ENCODE data around the gene UTP14C. TPM values are rescaled to one million over a fixed set of nuclear protein-coding genes. Genes with fewer than 3 reads are reported as not detected.

UTP14C gene
- total and polyA plus RNA-seq, 2 donors (not counting 3 experiments of a cell fraction or from before 2014, with no cell fraction given) = 4.1 to 10.9 TPM

- no peak for FAIRE-seq
- no peak for TF ChIP-seq JUN (IDR thresholded peaks at IDR 0.05; ENCODE audit: borderline replicate concordance, insufficient read depth, insufficient read length, low read depth)
- BruUV-seq (replicated peaks) = no TSS peak
- Histone ChIP-seq H3K4me2 (ENCODE audit: insufficient read depth, low read length) (no peak overlapping the region), H3K27ac (ENCODE audit: insufficient read depth, low read depth, low read length) (no peak overlapping the region), H4K20me1 (replicated peaks; ENCODE audit: control insufficient read depth, extremely low read depth, insufficient read depth, low read length) (no peaks in the 10 kb centered on the region), H3K27me3 (ENCODE audit: control insufficient read depth in 2 of 2, insufficient read depth in 2 of 2, low read length in 2 of 2) (no peaks in the 10 kb centered on the region), H3K79me2 (ENCODE audit: control insufficient read depth, insufficient read depth, low read length) (peaks cover 2% of the 10 kb centered on the region), H3K4me3 (replicated peaks in 1 of 3; ENCODE audit: insufficient read depth in 1 of 3, low read depth in 1 of 3, low read length in 3 of 3) (no peak overlapping the region), H2AFZ (ENCODE audit: low read depth, low read length) (no peak overlapping the region), H3K36me3 (ENCODE audit: control insufficient read depth in 2 of 2, extremely low read depth in 1 of 2, insufficient read depth in 2 of 2, low read length in 2 of 2) (peaks cover 7 to 13% of the 10 kb centered on the region in 2 experiments), H3K9me1 (replicated peaks; ENCODE audit: control insufficient read depth, extremely low read depth, insufficient read depth, low read length) (no peaks in the 10 kb centered on the region), H3K9ac (replicated peaks; ENCODE audit: extremely low read depth, insufficient read depth, low read length) (no peak overlapping the region), H3K4me1 (ENCODE audit: control insufficient read depth, extremely low read depth, insufficient read depth, low read length) (no peaks in the 10 kb centered on the region), H3K9me3 (replicated peaks; ENCODE audit: control insufficient read depth, insufficient read depth, low read length) (no peaks in the 10 kb centered on the region)
- CTCF ChIA-PET = interaction anchor here (0.9 kb wide), 1 partner anchor 13 kb away, joined by 3 read pairs; no protein-coding TSS in a partner anchor
- intact Hi-C loops (cut with micrococcal nuclease) = no loop called here
- no peak for DNase-seq (ENCODE audit: low read depth, low spot score)
- dilution Hi-C loops (cut with MboI; ENCODE audit: extremely low pct_ligation_motif_present, low sequenced_read_pairs) = no loop called here
- POLR2A ChIA-PET = no interaction called here
These were observed 1.7 kb downstream of the UTP14C start for GRCh38 chr13:52026246-52026626.

GRCh38 chr13:52027832-52028231 is 3.3 kb downstream of the UTP14C start:
- intact Hi-C loops (cut with micrococcal nuclease) = no loop called here
- POLR2A ChIA-PET = no interaction called here
- CTCF ChIA-PET = no interaction called here

More at GRCh38 chr13:52027832-52028231, 3.3 kb downstream of the UTP14C start:
- no peaks in the 10 kb centered on the region for H3K9me3 ChIP-seq (replicated peaks; ENCODE audit: control insufficient read depth, insufficient read depth, low read length)
- H4K20me1 ChIP-seq (replicated peaks; ENCODE audit: control insufficient read depth, extremely low read depth, insufficient read depth, low read length) = no peaks in the 10 kb centered on the region
- H3K27ac ChIP-seq (ENCODE audit: insufficient read depth, low read depth, low read length) = no peak overlapping the region
- H3K4me2 ChIP-seq (ENCODE audit: insufficient read depth, low read length) = no peak overlapping the region
- TF ChIP-seq MAX (IDR thresholded peaks at IDR 0.05; ENCODE audit: insufficient read depth, insufficient read length) (no peak), POLR2AphosphoS5 (IDR thresholded peaks at IDR 0.05; ENCODE audit: insufficient read depth, low read depth, low read length) (no peak), FOS (IDR thresholded peaks at IDR 0.05; ENCODE audit: borderline replicate concordance, insufficient read depth, low read length) (no peak), POLR2A (IDR thresholded peaks at IDR 0.05; ENCODE audit: low read depth, low read length) (no peak), EZH2 (IDR thresholded peaks at IDR 0.05; ENCODE audit: borderline replicate concordance, low read depth, low read length, severe bottlenecking) (no peak), JUN (IDR thresholded peaks at IDR 0.05; ENCODE audit: borderline replicate concordance, insufficient read depth, insufficient read length, low read depth) (no peak), GATA2 (IDR thresholded peaks at IDR 0.05; ENCODE audit: insufficient read depth, insufficient read length, low read depth, low read length) (no peak), MYC (IDR thresholded peaks at IDR 0.05; ENCODE audit: low read depth, low read length) (no peak)
- TF ChIP-seq, protein P1, sequence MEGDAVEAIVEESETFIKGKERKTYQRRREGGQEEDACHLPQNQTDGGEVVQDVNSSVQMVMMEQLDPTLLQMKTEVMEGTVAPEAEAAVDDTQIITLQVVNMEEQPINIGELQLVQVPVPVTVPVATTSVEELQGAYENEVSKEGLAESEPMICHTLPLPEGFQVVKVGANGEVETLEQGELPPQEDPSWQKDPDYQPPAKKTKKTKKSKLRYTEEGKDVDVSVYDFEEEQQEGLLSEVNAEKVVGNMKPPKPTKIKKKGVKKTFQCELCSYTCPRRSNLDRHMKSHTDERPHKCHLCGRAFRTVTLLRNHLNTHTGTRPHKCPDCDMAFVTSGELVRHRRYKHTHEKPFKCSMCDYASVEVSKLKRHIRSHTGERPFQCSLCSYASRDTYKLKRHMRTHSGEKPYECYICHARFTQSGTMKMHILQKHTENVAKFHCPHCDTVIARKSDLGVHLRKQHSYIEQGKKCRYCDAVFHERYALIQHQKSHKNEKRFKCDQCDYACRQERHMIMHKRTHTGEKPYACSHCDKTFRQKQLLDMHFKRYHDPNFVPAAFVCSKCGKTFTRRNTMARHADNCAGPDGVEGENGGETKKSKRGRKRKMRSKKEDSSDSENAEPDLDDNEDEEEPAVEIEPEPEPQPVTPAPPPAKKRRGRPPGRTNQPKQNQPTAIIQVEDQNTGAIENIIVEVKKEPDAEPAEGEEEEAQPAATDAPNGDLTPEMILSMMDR (IDR thresholded peaks at IDR 0.05; ENCODE audit: extremely low read depth in 1 of 2, insufficient read depth in 1 of 2, low read depth in 1 of 2, low read length in 2 of 2) = no peak
- no peak overlapping the region for H2AFZ ChIP-seq (ENCODE audit: low read depth, low read length)
- BruUV-seq (replicated peaks) = no TSS peak
- dilution Hi-C loops (cut with MboI; ENCODE audit: extremely low pct_ligation_motif_present, low sequenced_read_pairs) = no loop called here
- peaks cover 2% of the 10 kb centered on the region for H3K79me2 ChIP-seq (ENCODE audit: control insufficient read depth, insufficient read depth, low read length)
- no peak overlapping the region for H3K4me3 ChIP-seq (replicated peaks in 1 of 3; ENCODE audit: insufficient read depth in 1 of 3, low read depth in 1 of 3, low read length in 3 of 3)
- H3K4me1 ChIP-seq (ENCODE audit: control insufficient read depth, extremely low read depth, insufficient read depth, low read length) = no peaks in the 10 kb centered on the region
- FAIRE-seq = no peak
- DNase-seq (ENCODE audit: low read depth, low spot score) = no peak
- H3K9me1 ChIP-seq (replicated peaks; ENCODE audit: control insufficient read depth, extremely low read depth, insufficient read depth, low read length) = no peaks in the 10 kb centered on the region
- no peak overlapping the region for H3K9ac ChIP-seq (replicated peaks; ENCODE audit: extremely low read depth, insufficient read depth, low read length)
- H3K27me3 ChIP-seq (ENCODE audit: control insufficient read depth in 2 of 2, insufficient read depth in 2 of 2, low read length in 2 of 2) = no peaks in the 10 kb centered on the region
- H3K36me3 ChIP-seq (ENCODE audit: control insufficient read depth in 2 of 2, extremely low read depth in 1 of 2, insufficient read depth in 2 of 2, low read length in 2 of 2) = peaks cover 2 to 13% of the 10 kb centered on the region in 2 experiments

Data from endothelial cell of umbilical vein (primary cell).